OCI-LY1 (cell line): ENCODE data around the gene PRRG2.
A peak's percentile ranks its signal among the peaks of the same experiment; 100 is the strongest.

Experiments
- CTCF ChIP-seq: fragments of 200-600 bp; sonication (generic), shearing (Covaris generic); IDR thresholded peaks from 2 replicates; pipeline ENCODE4 v1.5.1; 2017; ENCODE audit warnings: mild to moderate bottlenecking, antibody characterized with exemption, low read length, moderate library complexity, mixed read lengths
- EZH2 ChIP-seq: fragments of 200-600 bp; sonication (generic), shearing (Covaris generic); IDR thresholded peaks from 2 replicates; pipeline ENCODE4 v1.8.0; 2017; ENCODE audit warnings: borderline replicate concordance, mixed run types, mild to moderate bottlenecking, antibody characterized with exemption, low read length, moderate library complexity, mixed read lengths

GRCh38 chr19:49591731-49592485 is 10.8 kb downstream of the PRRG2 start:
- TF ChIP-seq CTCF (0 out of 2 replicates have a peak, but pooled peaks have one; percentile 9), EZH2 (no peak)
